ENCODE measurements around the gene BLID. TPM values are rescaled to one million over a fixed set of nuclear protein-coding genes. Genes with fewer than 3 reads are reported as not detected.
A peak's percentile ranks its signal among the peaks of the same experiment; 100 is the strongest.

BLID gene
- total and polyA plus RNA-seq, 2 experiments from 2014 or later: 2.9 to 4.1 TPM

DNA sequence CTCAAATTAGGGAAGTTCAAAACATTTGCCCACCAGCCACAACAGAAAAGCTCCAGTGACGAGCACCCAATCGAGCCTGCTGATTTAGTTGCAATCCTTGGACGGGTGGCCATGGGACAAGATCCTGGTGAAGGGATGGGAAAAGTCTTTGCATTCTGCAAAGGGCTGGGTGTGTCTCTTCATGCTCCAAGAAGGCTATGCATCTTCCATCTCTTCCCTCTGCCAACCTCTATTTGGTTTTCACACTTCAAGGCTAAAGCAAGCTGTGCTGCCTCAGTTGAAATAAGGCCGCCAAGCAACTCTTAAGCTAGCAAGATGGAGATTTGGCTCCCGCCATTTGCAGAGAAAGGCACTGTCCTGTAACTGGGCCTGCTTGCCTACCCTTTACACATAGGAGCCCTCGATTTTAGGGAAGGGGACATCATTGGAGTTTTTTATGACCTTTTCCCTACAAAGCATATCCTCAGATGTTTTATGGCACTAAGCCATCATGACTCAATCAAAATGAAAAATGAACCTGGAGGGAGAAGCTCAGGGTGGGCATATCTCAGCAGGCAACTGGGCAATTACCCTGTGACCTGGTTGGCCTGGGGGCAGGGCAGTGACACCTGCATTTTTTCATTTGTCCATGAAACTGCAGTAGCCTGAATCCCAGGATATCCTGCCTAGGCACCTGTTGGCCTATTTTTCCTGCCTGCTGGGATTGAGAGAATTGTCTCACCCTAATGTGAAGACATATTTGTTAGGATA lies 45.0 kb upstream of the BLID start:
- Histone ChIP-seq H3K9me3 (ENCODE audit: low read depth) (no peaks in the 10 kb centered on the region), H2AFZ (no peak overlapping the region)
- 84 to 88% methylated on average over 6 of the region's 6 CpGs for WGBS, 2 experiments (ENCODE audit: low coverage in 1 of 2, low lambda C conversion rate in 2 of 2, missing lambda C conversion rate in 2 of 2)

DNA sequence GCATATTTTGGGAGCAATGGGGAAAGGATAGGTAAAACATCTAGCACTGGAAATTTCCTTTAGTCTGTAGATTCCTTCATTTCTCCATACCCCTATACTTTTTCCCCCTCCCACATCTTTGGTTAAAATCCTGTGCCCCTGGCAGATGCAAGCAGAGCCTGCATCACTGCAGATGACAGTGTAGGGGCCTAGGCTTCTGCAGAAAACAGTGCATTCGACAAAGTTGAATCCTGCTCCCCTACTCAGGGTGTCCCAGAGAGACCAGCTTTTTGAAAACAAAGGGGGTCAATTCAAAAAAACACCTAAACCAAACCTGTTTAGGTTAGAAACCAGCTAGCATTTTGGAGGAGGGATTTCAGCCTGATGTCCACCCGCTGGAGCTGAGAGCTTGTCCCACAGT lies 43.8 kb upstream of the BLID start:
- H3K36me3 ChIP-seq (ENCODE audit: low read depth): peaks cover 53% of the 10 kb centered on the region
- H3K4me1 ChIP-seq (ENCODE audit: insufficient read depth): peaks cover 96% of the 10 kb centered on the region
- H3K4me3 ChIP-seq: peak overlapping the region; percentile 60
- 53 to 59% methylated on average over 2 of the region's 2 CpGs for WGBS, 2 experiments (ENCODE audit: low coverage in 1 of 2, low lambda C conversion rate in 2 of 2, missing lambda C conversion rate in 2 of 2)
- peak overlapping the region; percentile 72 for H3K4me2 ChIP-seq (ENCODE audit: unreplicated experiment)
- H2AFZ ChIP-seq: no peak overlapping the region
- no peaks in the 10 kb centered on the region for H3K27me3 ChIP-seq (replicated peaks; ENCODE audit: insufficient read depth)
- in situ Hi-C loops (cut with MboI): no loop called here
- no peaks in the 10 kb centered on the region for H4K20me1 ChIP-seq (ENCODE audit: insufficient read depth)
- peaks cover 100% of the 10 kb centered on the region for H3F3A ChIP-seq (ENCODE audit: insufficient read depth)
- H3K79me2 ChIP-seq (ENCODE audit: insufficient read depth): peaks cover 100% of the 10 kb centered on the region
- no peaks in the 10 kb centered on the region for H3K9me3 ChIP-seq (ENCODE audit: low read depth)
- H3K9ac ChIP-seq: peak overlapping the region; percentile 72
- TF ChIP-seq EZH2phosphoT487 (IDR thresholded peaks at IDR 0.05; ENCODE audit: insufficient read depth, low read depth) (no peak), EZH2 (IDR thresholded peaks at IDR 0.05; ENCODE audit: insufficient read depth, poor library complexity, severe bottlenecking) (no peak)
- peak overlapping the region; percentile 91 for H3K27ac ChIP-seq
- H3K9me2 ChIP-seq (ENCODE audit: insufficient read depth): no peaks in the 10 kb centered on the region
- no peak for DNase-seq

More for the DNA sequence above, 45.0 kb upstream of the BLID start:
- TF ChIP-seq EZH2phosphoT487 (IDR thresholded peaks at IDR 0.05; ENCODE audit: insufficient read depth, low read depth) (no peak), EZH2 (IDR thresholded peaks at IDR 0.05; ENCODE audit: insufficient read depth, poor library complexity, severe bottlenecking) (no peak)
- Histone ChIP-seq H3K27ac (peak overlapping the region; percentile 91), H3K4me2 (ENCODE audit: unreplicated experiment) (peak overlapping the region; percentile 30), H3K4me1 (ENCODE audit: insufficient read depth) (peaks cover 96% of the 10 kb centered on the region), H3K79me2 (ENCODE audit: insufficient read depth) (peaks cover 100% of the 10 kb centered on the region), H3K4me3 (no peak overlapping the region), H3K27me3 (replicated peaks; ENCODE audit: insufficient read depth) (no peaks in the 10 kb centered on the region), H3K9ac (no peak overlapping the region; the same call in 1 of the 2 replicates), H3F3A (ENCODE audit: insufficient read depth) (peaks cover 100% of the 10 kb centered on the region), H3K36me3 (ENCODE audit: low read depth) (peaks cover 48% of the 10 kb centered on the region), H3K9me2 (ENCODE audit: insufficient read depth) (no peaks in the 10 kb centered on the region), H4K20me1 (ENCODE audit: insufficient read depth) (no peaks in the 10 kb centered on the region)
- in situ Hi-C loops (cut with MboI): no loop called here
- DNase-seq: no peak

DNA sequence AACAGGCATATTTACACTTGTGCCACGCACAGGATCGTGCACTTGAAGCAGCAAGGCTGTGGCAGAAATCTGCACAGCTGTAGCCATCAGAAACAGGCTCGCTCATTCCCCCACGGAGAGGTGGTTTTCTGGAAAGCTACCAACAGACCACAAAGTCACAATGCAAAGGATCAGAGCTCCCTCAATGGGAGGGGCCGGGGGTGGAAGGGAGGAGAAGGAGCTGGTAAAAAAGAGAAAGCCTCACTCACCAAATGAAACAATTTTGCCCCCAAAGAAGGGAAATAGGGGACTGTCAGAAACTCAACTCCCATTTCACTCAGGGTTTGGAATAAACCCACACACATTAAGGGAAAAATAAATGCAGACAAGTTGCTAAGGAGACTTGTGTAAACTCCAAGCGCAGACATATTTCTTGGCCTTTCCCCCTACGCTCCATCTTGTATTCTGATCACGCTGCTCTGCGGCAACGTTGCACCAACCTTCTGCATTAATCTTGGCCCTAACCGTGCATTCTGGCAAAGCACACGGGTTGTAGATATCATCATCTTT lies 43.2 kb upstream of the BLID start:
- Histone ChIP-seq H3K4me2 (ENCODE audit: unreplicated experiment) (peak overlapping the region; percentile 72), H3K4me1 (ENCODE audit: insufficient read depth) (peaks cover 96% of the 10 kb centered on the region), H2AFZ (no peak overlapping the region), H3K36me3 (ENCODE audit: low read depth) (peaks cover 59% of the 10 kb centered on the region), H3K9ac (peak overlapping the region; percentile 72), H3K9me3 (ENCODE audit: low read depth) (no peaks in the 10 kb centered on the region), H3K4me3 (peak overlapping the region; percentile 60), H3K79me2 (ENCODE audit: insufficient read depth) (peaks cover 100% of the 10 kb centered on the region), H4K20me1 (ENCODE audit: insufficient read depth) (no peaks in the 10 kb centered on the region), H3F3A (ENCODE audit: insufficient read depth) (peaks cover 100% of the 10 kb centered on the region), H3K9me2 (ENCODE audit: insufficient read depth) (no peaks in the 10 kb centered on the region), H3K27me3 (replicated peaks; ENCODE audit: insufficient read depth) (no peaks in the 10 kb centered on the region), H3K27ac (peak overlapping the region; percentile 91)
- no peak for TF ChIP-seq EZH2phosphoT487 (IDR thresholded peaks at IDR 0.05; ENCODE audit: insufficient read depth, low read depth)
- no peak for TF ChIP-seq EZH2 (IDR thresholded peaks at IDR 0.05; ENCODE audit: insufficient read depth, poor library complexity, severe bottlenecking)
- WGBS, 2 experiments (ENCODE audit: low coverage in 1 of 2, low lambda C conversion rate in 2 of 2, missing lambda C conversion rate in 2 of 2): 4 to 7% methylated on average over 12 of the region's 12 CpGs
- DNase-seq: peak; percentile 69
- in situ Hi-C loops (cut with MboI): no loop called here

DNA sequence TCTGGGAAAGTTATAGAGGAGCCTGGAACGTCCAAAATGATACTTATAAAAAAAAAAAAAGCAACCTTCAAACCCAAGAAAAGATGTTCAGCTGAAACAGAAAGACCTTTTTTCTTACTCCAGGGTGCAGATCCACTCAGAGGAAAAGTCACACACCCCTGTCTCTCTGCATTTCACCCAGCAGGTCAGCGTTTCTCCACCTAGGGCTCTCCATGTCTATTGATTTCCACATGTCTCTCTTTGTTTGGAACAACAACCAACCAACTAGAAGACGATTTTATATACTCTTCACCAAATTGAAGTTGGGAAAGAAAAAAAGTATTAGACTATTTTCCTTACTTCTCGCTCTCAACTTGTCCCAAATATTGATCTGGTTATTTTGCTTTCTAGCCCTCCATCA lies 42.2 kb upstream of the BLID start:
- Histone ChIP-seq H3K9ac (peak overlapping the region; percentile 72), H3K4me3 (peak overlapping the region; percentile 60), H3K4me2 (ENCODE audit: unreplicated experiment) (peak overlapping the region; percentile 72), H3K4me1 (ENCODE audit: insufficient read depth) (peaks cover 96% of the 10 kb centered on the region), H3K27me3 (replicated peaks; ENCODE audit: insufficient read depth) (no peaks in the 10 kb centered on the region), H3F3A (ENCODE audit: insufficient read depth) (peaks cover 99% of the 10 kb centered on the region), H3K27ac (peak overlapping the region; percentile 91), H3K79me2 (ENCODE audit: insufficient read depth) (peaks cover 100% of the 10 kb centered on the region), H2AFZ (no peak overlapping the region), H4K20me1 (ENCODE audit: insufficient read depth) (no peaks in the 10 kb centered on the region), H3K9me2 (ENCODE audit: insufficient read depth) (no peaks in the 10 kb centered on the region), H3K36me3 (ENCODE audit: low read depth) (peaks cover 64% of the 10 kb centered on the region), H3K9me3 (ENCODE audit: low read depth) (no peaks in the 10 kb centered on the region)
- WGBS, 2 experiments (ENCODE audit: low coverage in 1 of 2, low lambda C conversion rate in 2 of 2, missing lambda C conversion rate in 2 of 2): 48 to 55% methylated on average over 4 of the region's 4 CpGs
- in situ Hi-C loops (cut with MboI): no loop called here
- no peak for DNase-seq
- TF ChIP-seq EZH2phosphoT487 (IDR thresholded peaks at IDR 0.05; ENCODE audit: insufficient read depth, low read depth): no peak
- no peak for TF ChIP-seq EZH2 (IDR thresholded peaks at IDR 0.05; ENCODE audit: insufficient read depth, poor library complexity, severe bottlenecking)

Data from GM23248 (cell line).